ENCODE measurements around the gene NCK1. TPM values are rescaled to one million over a fixed set of nuclear protein-coding genes. Genes with fewer than 3 reads are reported as not detected.

The NCK1 gene
- total and polyA plus RNA-seq, 2 of the 13 experiments (the other 11 are each of a cell fraction or from before 2014, with no cell fraction given) = 14.7 to 30.4 TPM

GRCh38 chr3:136979204-136979603 is 117.2 kb downstream of the NCK1 start:
- Histone ChIP-seq H3K4me1 (ENCODE audit: insufficient read depth, low read length) (no peaks in the 10 kb centered on the region), H3K9ac (ENCODE audit: insufficient read depth, low read depth, low read length) (no peak overlapping the region), H3K79me2 (ENCODE audit: insufficient read depth, low read length) (no peaks in the 10 kb centered on the region), H3K27me3 (ENCODE audit: control insufficient read depth in 1 of 2, insufficient read depth in 2 of 2, low read length in 2 of 2) (no peaks in the 10 kb centered on the region), H3K27ac (ENCODE audit: extremely low read length, insufficient read depth, low read length) (no peak overlapping the region), H3K36me3 (replicated peaks in 1 of 2; ENCODE audit: control insufficient read depth in 1 of 2, insufficient read depth in 2 of 2, low read length in 2 of 2) (no peaks in the 10 kb centered on the region), H3K4me3 (replicated peaks in 1 of 3; ENCODE audit: insufficient read depth in 1 of 3, low read depth in 2 of 3, low read length in 3 of 3) (no peak overlapping the region), H3K9me3 (ENCODE audit: low read length) (peaks cover 5% of the 10 kb centered on the region), H2AFZ (ENCODE audit: low read length) (no peak overlapping the region), H3K4me2 (ENCODE audit: low read depth, low read length) (no peak overlapping the region), H4K20me1 (ENCODE audit: insufficient read depth, low read length) (no peaks in the 10 kb centered on the region)
- no TSS peak for BruUV-seq (replicated peaks)
- no peak for FAIRE-seq
- no peak for DNase-seq (ENCODE audit: low spot score)
- no peak for ATAC-seq
- ChIA-PET CTCF (ENCODE audit: low intra/inter-chr PET ratio, low total read pairs) (no interaction called here), POLR2A (no interaction called here)
- intact Hi-C loops (cut with micrococcal nuclease; ENCODE audit: unreplicated experiment) (no loop called here), in situ Hi-C loops (cut with HindIII; ENCODE audit: extremely low pct_ligation_motif_present, low pct_unique_long_range_greater_than_20kb) (no loop called here)
- TF ChIP-seq ZNF713 (CRISPR knock-in tag; IDR thresholded peaks at IDR 0.05) (no peak), ZC3H4 (CRISPR knock-in tag; IDR thresholded peaks at IDR 0.05; ENCODE audit: borderline replicate concordance) (no peak), KDM6A (CRISPR knock-in tag; IDR thresholded peaks at IDR 0.05; ENCODE audit: low read depth) (no peak), PTBP1 (IDR thresholded peaks at IDR 0.05; ENCODE audit: low read depth, low read length, poor library complexity, severe bottlenecking) (no peak), ELF3 (CRISPR knock-in tag; IDR thresholded peaks at IDR 0.05) (no peak), PAX8 (CRISPR knock-in tag; IDR thresholded peaks at IDR 0.05; ENCODE audit: borderline replicate concordance) (no peak), GATAD2A (CRISPR knock-in tag; IDR thresholded peaks at IDR 0.05) (no peak), ZMAT3 (CRISPR knock-in tag; conservative IDR thresholded peaks at IDR 0.05) (no peak), SRF (IDR thresholded peaks at IDR 0.05; ENCODE audit: low read depth, low read length) (no peak), KLF15 (CRISPR knock-in tag; IDR thresholded peaks at IDR 0.05; ENCODE audit: borderline replicate concordance) (no peak), MXD4 (CRISPR knock-in tag; IDR thresholded peaks at IDR 0.05) (no peak), NR2F1 (CRISPR knock-in tag; IDR thresholded peaks at IDR 0.05) (no peak), SNAPC2 (CRISPR knock-in tag; IDR thresholded peaks at IDR 0.05) (no peak), SALL2 (CRISPR knock-in tag; IDR thresholded peaks at IDR 0.05) (no peak), HINFP (CRISPR knock-in tag; IDR thresholded peaks at IDR 0.05; ENCODE audit: low read depth) (no peak), ZNF704 (CRISPR knock-in tag; IDR thresholded peaks at IDR 0.05; ENCODE audit: borderline replicate concordance) (no peak)
